H1 (cell line): ENCODE data around the gene UGT1A7. TPM values are rescaled to one million over a fixed set of nuclear protein-coding genes. Genes with fewer than 3 reads are reported as not detected.

Experiments used
- CTCF ChIA-PET: fragments of 300-600 bp; sonication (Branson Sonifier 250); formaldehyde crosslinking; loops from one replicate; lab custom pipeline; 2021; ENCODE audit not compliant: partially characterized antibody; lab: Charles Lee
- POLR2A ChIA-PET: fragments of 300-600 bp; sonication (Branson Sonifier 250); formaldehyde crosslinking; loops from one replicate; lab custom pipeline; 2021; ENCODE audit warnings: inconsistent platforms; ENCODE audit not compliant: partially characterized antibody; lab: Charles Lee
- DNase-seq, 2 experiments: peaks; one replicate each; pipeline versions ENCODE4 v3.0.0 to v3.0.0-alpha.2; 2010 to 2022; ENCODE audit warnings: low spot score in 2 of 2, low read depth in 1 of 2, mixed read lengths in 1 of 2
- FAIRE-seq: peaks from 2 replicates; lab custom pipeline; 2011; peaks lifted over from hg19 to GRCh38; lab: Jason Lieb, UNC
- H2AFZ ChIP-seq: 2 replicates; pipeline ENCODE4 v1.8.1; 2012; ENCODE audit warnings: low read length, inconsistent platforms
- H2AK5ac ChIP-seq: 2 replicates; pipeline ENCODE4 v1.6.1; 2013; ENCODE audit warnings: low read depth, low read length
- H2BK120ac ChIP-seq: replicated peaks from 2 replicates; pipeline ENCODE3; 2013; ENCODE audit warnings: low read depth, low read length, inconsistent platforms
- H2BK12ac ChIP-seq: 2 replicates; pipeline ENCODE4 v1.6.1; 2013; ENCODE audit warnings: low read depth, low read length
- H2BK15ac ChIP-seq: 2 replicates; pipeline ENCODE4 v1.6.1; 2013; ENCODE audit warnings: low read length
- H2BK20ac ChIP-seq: 2 replicates; pipeline ENCODE4 v1.6.1; 2013; ENCODE audit warnings: low read length
- H2BK5ac ChIP-seq: 2 replicates; pipeline ENCODE4 v1.6.1; 2013; ENCODE audit warnings: low read depth, low read length
- H3K14ac ChIP-seq: 2 replicates; pipeline ENCODE4 v1.6.1; 2013; ENCODE audit warnings: inconsistent platforms; ENCODE audit not compliant: insufficient read length
- H3K18ac ChIP-seq: 2 replicates; pipeline ENCODE4 v1.6.1; 2013; ENCODE audit warnings: low read length; ENCODE audit errors: extremely low read depth
- H3K23ac ChIP-seq: 2 replicates; pipeline ENCODE4 v1.6.1; 2013; ENCODE audit warnings: inconsistent platforms; ENCODE audit not compliant: insufficient read length
- H3K23me2 ChIP-seq: 2 replicates; pipeline ENCODE4 v1.6.1; 2013; ENCODE audit warnings: low read depth, low read length
- H3K27ac ChIP-seq: 2 replicates; pipeline ENCODE4 v1.6.1; 2011; ENCODE audit warnings: low read depth, low read length, inconsistent platforms
- H3K27me3 ChIP-seq, 4 experiments: replicated peaks in 1 of 4; 1 replicate in 1 of 4; 2 replicates in 3 of 4; pipeline versions ENCODE4 v1.6.1 to v1.8.1; 2011 to 2013; ENCODE audit warnings: low read length in 3 of 4, mild to moderate bottlenecking in 3 of 4, inconsistent platforms in 2 of 4, mixed read lengths in 2 of 4, moderate library complexity in 1 of 4; ENCODE audit not compliant: control insufficient read depth in 3 of 4, insufficient read depth in 3 of 4; ENCODE audit errors: extremely low read depth in 1 of 4
- H3K36me3 ChIP-seq, 4 experiments: 2 replicates each; pipeline versions ENCODE4 v1.6.1 to v1.8.1; 2011 to 2013; ENCODE audit warnings: mild to moderate bottlenecking in 4 of 4, low read length in 3 of 4, moderate library complexity in 2 of 4, control low read depth in 1 of 4, inconsistent platforms in 1 of 4; ENCODE audit not compliant: insufficient read depth in 4 of 4, control insufficient read depth in 2 of 4
- H3K4ac ChIP-seq: replicated peaks from 2 replicates; pipeline ENCODE3; 2013; ENCODE audit warnings: low read length, low read depth, mixed read lengths, inconsistent platforms; ENCODE audit not compliant: insufficient read length
- H3K4me1 ChIP-seq, 4 experiments: replicated peaks in 1 of 4; 1 replicate in 1 of 4; 2 replicates in 3 of 4; pipeline versions ENCODE4 v1.6.1 to v1.8.1; 2011 to 2013; ENCODE audit warnings: low read length in 3 of 4, inconsistent platforms in 2 of 4, mixed read lengths in 1 of 4; ENCODE audit not compliant: insufficient read depth in 4 of 4, control insufficient read depth in 3 of 4
- H3K4me2 ChIP-seq, 2 experiments: 2 replicates each; pipeline versions ENCODE4 v1.6.1 to v1.8.1; 2011 to 2013; ENCODE audit warnings: low read depth in 2 of 2, low read length in 2 of 2, control low read depth in 1 of 2, inconsistent platforms in 1 of 2, mild to moderate bottlenecking in 1 of 2; ENCODE audit not compliant: insufficient read depth in 1 of 2
- H3K4me3 ChIP-seq, 4 experiments: fragments of 200-600, 300-600 bp in 1 of 4; sonication (generic), shearing (Covaris generic), sonication (Bioruptor Twin) in 1 of 4; 2 replicates each; pipeline versions ENCODE4 v1.5.1 to v1.8.1; 2011 to 2016; ENCODE audit warnings: low read length in 4 of 4, low read depth in 3 of 4, control low read depth in 2 of 4, inconsistent platforms in 2 of 4, mild to moderate bottlenecking in 2 of 4, mixed read lengths in 1 of 4, moderate library complexity in 1 of 4; ENCODE audit not compliant: insufficient read depth in 2 of 4; ENCODE audit errors: extremely low read depth in 1 of 4
- H3K56ac ChIP-seq: replicated peaks from 2 replicates; pipeline ENCODE3; 2013; ENCODE audit warnings: low read depth, mild to moderate bottlenecking, mixed read lengths, low read length, inconsistent platforms; ENCODE audit not compliant: insufficient read length
- H3K79me1 ChIP-seq: 2 replicates; pipeline ENCODE4 v1.6.1; 2013; ENCODE audit warnings: low read depth, low read length, control low read depth
- H3K79me2 ChIP-seq, 2 experiments: 2 replicates each; pipeline versions ENCODE4 v1.6.1 to v1.8.1; 2012 to 2013; ENCODE audit warnings: low read length in 2 of 2, mild to moderate bottlenecking in 2 of 2, inconsistent platforms in 1 of 2; ENCODE audit not compliant: insufficient read depth in 2 of 2, control insufficient read depth in 1 of 2
- H3K9ac ChIP-seq, 4 experiments: replicated peaks in 1 of 4; 1 replicate in 1 of 4; 2 replicates in 3 of 4; pipeline versions ENCODE4 v1.6.1 to v1.8.1; 2011 to 2013; ENCODE audit warnings: low read depth in 3 of 4, low read length in 3 of 4, control low read depth in 2 of 4, mild to moderate bottlenecking in 2 of 4, moderate library complexity in 2 of 4, inconsistent platforms in 1 of 4; ENCODE audit errors: extremely low read depth in 1 of 4
- H3K9me3 ChIP-seq, 2 experiments: 2 replicates each; pipeline versions ENCODE4 v1.6.1 to v1.8.1; 2012 to 2013; ENCODE audit warnings: mild to moderate bottlenecking in 2 of 2, moderate library complexity in 2 of 2, control low read depth in 1 of 2, inconsistent platforms in 1 of 2, low read depth in 1 of 2, low read length in 1 of 2, mixed read lengths in 1 of 2; ENCODE audit not compliant: insufficient read depth in 2 of 2
- H4K20me1 ChIP-seq, 2 experiments: replicated peaks in 1 of 2; 2 replicates each; pipeline versions ENCODE3 to v1.8.1; 2011 to 2013; ENCODE audit warnings: inconsistent platforms in 2 of 2, low read length in 2 of 2, mild to moderate bottlenecking in 1 of 2; ENCODE audit not compliant: insufficient read depth in 2 of 2, control insufficient read depth in 1 of 2
- H4K5ac ChIP-seq: 2 replicates; pipeline ENCODE4 v1.6.1; 2013; ENCODE audit warnings: low read length, low read depth, mixed read lengths, inconsistent platforms; ENCODE audit not compliant: insufficient read length
- H4K8ac ChIP-seq: 2 replicates; pipeline ENCODE4 v1.8.0; 2013; ENCODE audit warnings: mild to moderate bottlenecking, moderate library complexity, low read length, inconsistent platforms; ENCODE audit not compliant: insufficient read depth; ENCODE audit errors: extremely low read depth
- H4K91ac ChIP-seq: replicated peaks from 2 replicates; pipeline ENCODE3; 2013; ENCODE audit warnings: low read length, mixed read lengths, inconsistent platforms; ENCODE audit not compliant: insufficient read length
- WGBS, 2 experiments: shearing (Covaris generic) in 1 of 2; methylation state at CpG; one replicate each; pipeline versions ENCODE4 v1.1.6 to v1.1.7; 2013 to 2015; ENCODE audit warnings: low lambda C conversion rate in 2 of 2, mixed read lengths in 2 of 2, inconsistent platforms in 1 of 2, low coverage in 1 of 2, missing lambda C conversion rate in 1 of 2; ENCODE audit not compliant: insufficient replicate concordance in 2 of 2, insufficient coverage in 1 of 2, insufficient read length in 1 of 2; ENCODE audit errors: extremely low coverage in 1 of 2, missing lambda C conversion rate in 1 of 2; 5-methylcytosine and 5-hydroxymethylcytosine counted together
- polyA plus RNA-seq, 7 experiments: library from polyadenylated mRNA; depleted of rRNA in 3 of 7; stranded (reverse) in 5 of 7; unstranded in 2 of 7; fragments of >200 nt in 5 of 7; fragments of 200-250 nt in 2 of 7; gene quantifications; 1 replicate in 5 of 7; 2 replicates in 1 of 7; 4 replicates in 1 of 7; pipeline versions ENCODE4 v1.2.1 to v1.2.3, GENCODE V29; 2011 to 2013; ENCODE audit warnings: missing spikeins in 2 of 7, mixed read lengths in 2 of 7
- total RNA-seq: library from RNA; stranded (reverse); fragmentation: NEBNext Ultra II Directional; extraction: Animal tissue kit (Norgen Biotek cat#: 25700); gene quantifications from 2 replicates; pipeline ENCODE4 v1.2.1, GENCODE V29; 2021

Gene UGT1A7
- total and polyA plus RNA-seq, 2 of the 8 experiments (the other 6 are each of a cell fraction or from before 2014, with no cell fraction given) = not detected

GRCh38 chr2:233743464-233744259 lies 62.0 kb downstream of the UGT1A7 start:
- no peak overlapping the region for H4K8ac ChIP-seq
- H4K91ac ChIP-seq = no peak overlapping the region
- no peaks in the 10 kb centered on the region for H3K79me1 ChIP-seq
- DNase-seq = no peak
- peaks cover 5 to 26% of the 10 kb centered on the region in 2 experiments; a peak in 3 of 4 replicates for H3K9me3 ChIP-seq
- H3K4me1 ChIP-seq = no peaks in the 10 kb centered on the region
- no peak overlapping the region for H2BK120ac ChIP-seq
- no peak for FAIRE-seq
- H2BK12ac ChIP-seq = no peak overlapping the region
- H3K27ac ChIP-seq = no peak overlapping the region
- no peak overlapping the region for H4K5ac ChIP-seq
- H3K4ac ChIP-seq = no peak overlapping the region
- H3K56ac ChIP-seq = no peak overlapping the region
- H3K9ac ChIP-seq = no peak overlapping the region
- H2AK5ac ChIP-seq = no peak overlapping the region
- H3K4me2 ChIP-seq = no peak overlapping the region
- WGBS, 2 experiments = 97% methylated on average over 32 of the region's 46 CpGs; no CpG with 5 or more reads in 1 of the 2 experiments
- no peak overlapping the region for H3K23ac ChIP-seq
- ChIA-PET POLR2A (no interaction called here), CTCF (no interaction called here)
- no peak overlapping the region for H3K18ac ChIP-seq
- H2BK5ac ChIP-seq = no peak overlapping the region
- no peak overlapping the region for H2BK15ac ChIP-seq
- no peak overlapping the region for H3K14ac ChIP-seq
- H3K4me3 ChIP-seq = no peak overlapping the region
- H3K36me3 ChIP-seq = no peaks in the 10 kb centered on the region
- H2AFZ ChIP-seq = no peak overlapping the region
- no peaks in the 10 kb centered on the region for H3K27me3 ChIP-seq
- H4K20me1 ChIP-seq = no peaks in the 10 kb centered on the region
- H3K79me2 ChIP-seq = no peaks in the 10 kb centered on the region
- H3K23me2 ChIP-seq = no peaks in the 10 kb centered on the region
- no peak overlapping the region for H2BK20ac ChIP-seq
